ENCODE measurements around the gene PRKAA1. TPM values are rescaled to one million over a fixed set of nuclear protein-coding genes. Genes with fewer than 3 reads are reported as not detected.

Gene PRKAA1
- total RNA-seq, 1 donor from 2014 or later = 30.5 TPM

GRCh38 chr5:40784916-40785315 lies 13.3 kb downstream of the PRKAA1 start:
- TF ChIP-seq CTCF (conservative IDR thresholded peaks at IDR 0.05; ENCODE audit: low read depth, low read length) = no peak
- H3K4me3 ChIP-seq (ENCODE audit: low read depth, low read length) = no peak overlapping the region
- DNase-seq (ENCODE audit: low read depth) = no peak

- H3K4me3 ChIP-seq (ENCODE audit: low read depth, low read length) = no peak overlapping the region
- DNase-seq (ENCODE audit: low read depth) = no peak
- no peak for TF ChIP-seq CTCF (conservative IDR thresholded peaks at IDR 0.05; ENCODE audit: low read depth, low read length)
Observed at GRCh38 chr5:40784027-40784653, 14.0 kb downstream of the PRKAA1 start.

GRCh38 chr5:40781843-40782409 lies 16.2 kb downstream of the PRKAA1 start:
- no peak for DNase-seq (ENCODE audit: low read depth)
- H3K4me3 ChIP-seq (ENCODE audit: low read depth, low read length) = no peak overlapping the region
- no peak for TF ChIP-seq CTCF (conservative IDR thresholded peaks at IDR 0.05; ENCODE audit: low read depth, low read length)

GRCh38 chr5:40780858-40781257 lies 17.3 kb downstream of the PRKAA1 start:
- no peak overlapping the region for H3K4me3 ChIP-seq (ENCODE audit: low read depth, low read length)
- DNase-seq (ENCODE audit: low read depth) = no peak
- no peak for TF ChIP-seq CTCF (conservative IDR thresholded peaks at IDR 0.05; ENCODE audit: low read depth, low read length)

- H3K4me3 ChIP-seq (ENCODE audit: low read depth, low read length) = no peak overlapping the region
- no peak for TF ChIP-seq CTCF (conservative IDR thresholded peaks at IDR 0.05; ENCODE audit: low read depth, low read length)
- no peak for DNase-seq (ENCODE audit: low read depth)
Observed at GRCh38 chr5:40780199-40780598, 18.0 kb downstream of the PRKAA1 start.

GRCh38 chr5:40779561-40779960 lies 18.6 kb downstream of the PRKAA1 start:
- TF ChIP-seq CTCF (conservative IDR thresholded peaks at IDR 0.05; ENCODE audit: low read depth, low read length) = no peak
- no peak for DNase-seq (ENCODE audit: low read depth)
- no peak overlapping the region for H3K4me3 ChIP-seq (ENCODE audit: low read depth, low read length)

- DNase-seq (ENCODE audit: low read depth) = no peak
- no peak for TF ChIP-seq CTCF (conservative IDR thresholded peaks at IDR 0.05; ENCODE audit: low read depth, low read length)
- no peak overlapping the region for H3K4me3 ChIP-seq (ENCODE audit: low read depth, low read length)
Observed at GRCh38 chr5:40778133-40778532, 20.0 kb downstream of the PRKAA1 start.

Data from epithelial cell of proximal tubule (primary cell).